Upper lobe of left lung (tissue), 4 donors: ENCODE measurements around the gene HDAC2.
A peak's percentile ranks its signal among the peaks of the same experiment; 100 is the strongest.

Experiments
- POLR2A ChIP-seq, 4 donors: fragments of 450-650 bp; IDR thresholded peaks; one replicate each; pipeline ENCODE4 v1.5.1; 2016 to 2017; ENCODE audit warnings: antibody characterized with exemption in 4 of 4, mild to moderate bottlenecking in 2 of 4
- POLR2AphosphoS5 ChIP-seq, 2 donors: sonication (generic); formaldehyde crosslinking; IDR thresholded peaks; one replicate each; pipeline ENCODE4 v1.5.1; 2017; ENCODE audit warnings: antibody characterized with exemption in 2 of 2
- TF ChIP-seq, protein P1 (sequence below), 6 experiments: fragments of 450-650 bp in 4 of 6; fragments of 200-600 bp in 2 of 6; sonication (generic) in 2 of 6; IDR thresholded peaks; one replicate each; pipeline ENCODE4 v1.5.1; 2016 to 2019; ENCODE audit warnings: antibody characterized with exemption in 6 of 6

DNA sequence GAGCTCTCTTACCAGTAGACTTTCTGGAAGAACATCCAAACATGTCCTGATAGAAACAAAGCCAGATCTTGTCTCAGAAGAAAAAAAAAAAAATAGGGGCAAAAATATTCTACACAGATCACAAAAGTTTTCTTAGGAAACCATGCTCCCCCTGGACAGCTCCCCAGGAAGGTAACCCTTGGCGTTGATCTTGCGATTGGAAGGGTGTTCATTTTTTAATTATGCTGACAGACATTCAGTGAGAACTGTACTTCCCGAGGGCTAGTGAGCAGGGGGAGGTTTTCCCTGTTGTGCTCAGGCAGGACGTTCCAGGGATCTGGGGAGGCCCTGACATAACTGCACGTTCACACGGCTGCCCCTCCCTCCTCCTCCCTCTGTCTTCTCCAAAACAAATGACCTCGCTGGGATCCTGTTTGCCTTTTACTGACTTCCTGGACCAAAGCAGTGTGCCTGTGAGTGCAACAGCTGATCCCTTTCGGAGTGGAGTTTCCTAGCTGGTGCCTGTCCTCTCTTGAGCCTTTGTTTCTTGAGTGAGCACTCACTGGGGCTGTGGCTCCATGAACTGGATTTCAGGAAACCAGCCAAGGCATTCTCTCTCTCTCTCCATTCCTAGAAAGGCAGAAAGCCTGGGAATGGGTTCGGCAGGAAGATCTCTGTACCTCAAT lies 67.2 kb downstream of the HDAC2 start:
- TF ChIP-seq, protein P1, sequence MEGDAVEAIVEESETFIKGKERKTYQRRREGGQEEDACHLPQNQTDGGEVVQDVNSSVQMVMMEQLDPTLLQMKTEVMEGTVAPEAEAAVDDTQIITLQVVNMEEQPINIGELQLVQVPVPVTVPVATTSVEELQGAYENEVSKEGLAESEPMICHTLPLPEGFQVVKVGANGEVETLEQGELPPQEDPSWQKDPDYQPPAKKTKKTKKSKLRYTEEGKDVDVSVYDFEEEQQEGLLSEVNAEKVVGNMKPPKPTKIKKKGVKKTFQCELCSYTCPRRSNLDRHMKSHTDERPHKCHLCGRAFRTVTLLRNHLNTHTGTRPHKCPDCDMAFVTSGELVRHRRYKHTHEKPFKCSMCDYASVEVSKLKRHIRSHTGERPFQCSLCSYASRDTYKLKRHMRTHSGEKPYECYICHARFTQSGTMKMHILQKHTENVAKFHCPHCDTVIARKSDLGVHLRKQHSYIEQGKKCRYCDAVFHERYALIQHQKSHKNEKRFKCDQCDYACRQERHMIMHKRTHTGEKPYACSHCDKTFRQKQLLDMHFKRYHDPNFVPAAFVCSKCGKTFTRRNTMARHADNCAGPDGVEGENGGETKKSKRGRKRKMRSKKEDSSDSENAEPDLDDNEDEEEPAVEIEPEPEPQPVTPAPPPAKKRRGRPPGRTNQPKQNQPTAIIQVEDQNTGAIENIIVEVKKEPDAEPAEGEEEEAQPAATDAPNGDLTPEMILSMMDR (IDR thresholded peaks at IDR 0.05) = no peak
- TF ChIP-seq POLR2AphosphoS5 (IDR thresholded peaks at IDR 0.05) = peak in 1 of 2 donors; percentile 66
- no peak for TF ChIP-seq POLR2A (IDR thresholded peaks at IDR 0.05)
